Inferior parietal cortex (tissue), 1 donor: ENCODE measurements around the gene WFIKKN2.
A peak's percentile ranks its signal among the peaks of the same experiment; 100 is the strongest.
"Not testable (repeated sequence)": the region's sequence is repeated elsewhere in the genome, so short reads cannot be mapped to it uniquely, and the experiment has no call there.

Experiments
- DNase-seq: peaks from one replicate; pipeline ENCODE4 v3.0.0-alpha.2; 2016; ENCODE audit errors: extremely low spot score

Gene WFIKKN2

GRCh38 chr17:50853781-50854180, 18.4 kb downstream of the WFIKKN2 start:
- DNase-seq: no peak

DNA sequence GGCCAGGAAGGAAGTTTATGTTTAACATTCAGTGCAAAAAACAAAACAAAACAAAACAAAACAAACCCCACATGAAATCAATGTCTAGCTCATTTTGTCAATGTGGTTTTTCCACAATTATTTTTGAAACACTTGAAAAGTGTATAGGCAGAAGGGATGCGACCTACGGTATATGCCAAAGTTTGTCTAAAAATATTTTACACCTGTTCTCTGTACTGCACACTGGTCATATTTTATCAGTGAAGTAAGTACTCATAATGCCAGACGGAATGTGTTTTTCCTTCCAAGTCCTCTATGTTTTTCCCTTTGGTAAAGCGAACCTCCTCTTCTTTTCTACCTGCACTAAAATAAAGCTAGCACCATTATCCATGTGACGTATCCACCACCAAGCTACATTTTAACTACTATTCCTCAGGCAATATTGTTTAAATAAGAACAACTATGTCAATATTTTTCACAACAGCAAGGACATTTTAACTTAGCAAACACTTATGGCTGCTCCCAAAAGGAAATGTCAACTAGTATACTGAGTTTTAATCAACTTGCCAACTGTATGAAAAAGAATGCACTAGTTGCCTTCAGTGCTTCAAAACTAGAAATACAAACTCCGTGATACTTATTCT, 20.4 kb downstream of the WFIKKN2 start:
- no peak for DNase-seq

GRCh38 chr17:50856431-50856830, 21.0 kb downstream of the WFIKKN2 start:
- no peak for DNase-seq

GRCh38 chr17:50858486-50859225, 23.3 kb downstream of the WFIKKN2 start:
- no peak for DNase-seq

DNA sequence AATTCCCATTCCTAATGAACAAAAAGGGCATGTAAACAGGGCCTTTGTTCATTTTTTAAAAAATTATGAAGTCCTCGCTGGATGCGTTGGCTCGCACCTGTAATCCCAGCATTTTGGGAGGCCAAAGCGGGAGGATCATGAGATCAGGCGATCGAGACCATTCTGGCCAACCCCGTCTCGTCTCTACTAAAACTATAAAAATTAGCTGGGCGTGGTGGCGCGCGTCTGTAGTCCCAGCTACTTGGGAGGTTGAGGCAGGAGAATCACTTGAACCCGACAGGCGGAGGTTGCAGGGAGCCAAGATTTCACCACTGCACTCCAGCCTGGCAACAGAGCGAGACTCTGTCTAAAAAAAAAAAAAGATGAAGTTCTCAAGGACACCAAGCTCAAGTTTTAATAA, 24.3 kb downstream of the WFIKKN2 start:
- not testable (repeated sequence) for DNase-seq

DNA sequence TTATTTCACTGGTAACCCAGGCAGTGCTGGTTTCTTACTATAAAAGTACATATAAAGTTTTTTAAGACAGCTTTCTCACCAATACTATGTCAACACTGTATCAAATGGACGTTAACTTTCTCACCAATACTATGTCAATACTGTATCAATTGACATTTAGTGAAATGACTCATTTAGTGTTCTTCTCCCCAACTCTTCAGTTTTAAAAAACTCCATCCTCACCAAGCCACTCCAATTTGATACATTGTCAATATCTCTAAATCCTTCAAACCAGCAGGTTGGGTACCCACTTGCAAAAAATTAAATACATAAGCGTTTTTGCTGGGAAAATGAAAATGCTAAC, 25.9 kb downstream of the WFIKKN2 start:
- no peak for DNase-seq

GRCh38 chr17:50861822-50862528, 26.6 kb downstream of the WFIKKN2 start:
- DNase-seq: no peak

DNA sequence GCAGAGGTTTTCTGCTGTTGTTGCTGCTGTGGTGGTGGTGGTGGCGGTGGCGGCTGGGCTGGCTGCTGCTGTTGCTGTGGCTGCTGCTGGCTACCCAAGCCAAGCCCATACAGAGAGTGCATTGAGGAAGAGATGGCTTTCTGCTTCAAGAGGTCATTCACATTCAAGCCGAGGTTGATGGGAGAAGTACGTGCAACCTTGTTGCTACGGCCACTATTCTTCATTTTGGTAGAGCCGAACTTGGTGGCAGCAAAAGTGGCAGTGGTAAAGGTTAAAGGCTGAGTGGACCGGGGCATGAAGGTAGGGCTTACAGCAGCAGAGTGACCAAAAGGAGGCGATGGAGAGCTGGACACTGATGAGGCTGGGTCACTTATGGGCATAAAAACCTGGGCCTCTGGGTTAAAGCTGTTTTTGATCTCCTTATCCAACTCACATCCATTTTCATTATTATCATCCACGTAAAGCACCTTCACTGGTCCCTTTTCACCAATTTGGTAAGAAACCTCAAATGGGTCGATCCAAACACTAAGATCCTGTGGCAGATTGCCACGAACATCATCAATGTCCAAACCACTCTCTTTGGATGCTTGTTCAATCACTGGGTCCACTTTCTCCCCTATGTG, 27.9 kb downstream of the WFIKKN2 start:
- DNase-seq: peak; percentile 74

DNA sequence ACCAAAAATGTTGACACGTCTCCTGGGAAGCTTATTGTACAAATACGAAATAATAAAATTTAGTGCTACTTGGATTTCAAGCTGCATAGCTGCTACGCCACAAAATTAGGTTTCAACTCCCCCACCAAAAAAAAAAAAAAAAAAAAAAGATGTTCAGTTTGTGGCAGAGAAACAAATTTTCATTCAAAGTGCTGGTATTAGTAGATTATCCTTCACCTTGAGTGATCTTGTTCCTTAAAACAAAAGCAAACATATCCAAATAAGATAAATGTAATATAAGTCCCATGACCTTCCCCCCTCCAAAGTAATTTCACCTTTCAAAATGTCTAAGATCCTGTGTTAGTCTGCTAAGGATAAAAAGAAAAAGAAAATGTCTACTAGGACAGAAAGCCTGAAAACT, 28.5 kb downstream of the WFIKKN2 start:
- no peak for DNase-seq

- DNase-seq: no peak
Observed at GRCh38 chr17:50864747-50865059, 29.3 kb downstream of the WFIKKN2 start.

GRCh38 chr17:50865060-50865867, 29.9 kb downstream of the WFIKKN2 start:
- peak; percentile 72 for DNase-seq

- DNase-seq: no peak
Observed at GRCh38 chr17:50865868-50866260, 30.5 kb downstream of the WFIKKN2 start.

DNA sequence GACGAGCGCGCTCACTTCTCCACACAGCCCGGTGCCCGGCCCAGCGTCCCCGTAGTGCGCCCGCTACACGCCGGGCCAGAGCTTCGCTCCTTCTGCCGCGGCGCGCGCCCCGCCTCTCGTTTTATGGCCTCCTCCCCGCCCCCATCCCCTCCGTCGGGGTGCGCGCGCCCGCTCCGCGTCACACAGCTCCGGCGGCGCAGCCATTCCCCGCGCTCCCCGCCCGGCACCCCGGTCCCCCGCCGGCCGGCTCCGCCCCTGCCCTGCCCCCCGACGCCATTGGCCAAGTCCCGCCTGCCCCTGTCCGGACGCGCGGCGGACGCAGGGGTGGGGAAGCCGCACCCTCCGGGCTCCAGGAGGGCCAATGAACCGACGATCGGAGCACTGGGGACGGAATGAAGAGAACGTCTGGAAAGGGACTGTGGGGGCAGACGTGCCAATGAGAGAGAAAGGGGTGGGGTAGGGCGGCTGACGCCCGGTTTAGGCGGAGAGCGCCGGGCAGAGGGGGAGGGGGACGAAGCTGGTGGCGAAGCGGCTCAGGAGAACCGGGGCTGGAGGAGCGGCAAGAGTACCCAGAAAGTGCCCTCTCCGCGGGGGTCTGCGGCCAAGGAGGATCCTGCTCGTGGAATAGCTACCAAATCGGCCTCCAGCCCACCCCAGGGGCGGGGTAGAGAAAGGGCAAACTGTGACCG, 31.0 kb downstream of the WFIKKN2 start, which contains the start of gene TOB1:
Gene TOB1, minus strand, starts transcription at position 94 of the 689 bp plus-strand sequence. CDS start 2,337 bp downstream, outside the sequence.
- DNase-seq: peak; percentile 93

- DNase-seq: no peak
Observed at GRCh38 chr17:50866950-50867362, 31.6 kb downstream of the WFIKKN2 start.

DNA sequence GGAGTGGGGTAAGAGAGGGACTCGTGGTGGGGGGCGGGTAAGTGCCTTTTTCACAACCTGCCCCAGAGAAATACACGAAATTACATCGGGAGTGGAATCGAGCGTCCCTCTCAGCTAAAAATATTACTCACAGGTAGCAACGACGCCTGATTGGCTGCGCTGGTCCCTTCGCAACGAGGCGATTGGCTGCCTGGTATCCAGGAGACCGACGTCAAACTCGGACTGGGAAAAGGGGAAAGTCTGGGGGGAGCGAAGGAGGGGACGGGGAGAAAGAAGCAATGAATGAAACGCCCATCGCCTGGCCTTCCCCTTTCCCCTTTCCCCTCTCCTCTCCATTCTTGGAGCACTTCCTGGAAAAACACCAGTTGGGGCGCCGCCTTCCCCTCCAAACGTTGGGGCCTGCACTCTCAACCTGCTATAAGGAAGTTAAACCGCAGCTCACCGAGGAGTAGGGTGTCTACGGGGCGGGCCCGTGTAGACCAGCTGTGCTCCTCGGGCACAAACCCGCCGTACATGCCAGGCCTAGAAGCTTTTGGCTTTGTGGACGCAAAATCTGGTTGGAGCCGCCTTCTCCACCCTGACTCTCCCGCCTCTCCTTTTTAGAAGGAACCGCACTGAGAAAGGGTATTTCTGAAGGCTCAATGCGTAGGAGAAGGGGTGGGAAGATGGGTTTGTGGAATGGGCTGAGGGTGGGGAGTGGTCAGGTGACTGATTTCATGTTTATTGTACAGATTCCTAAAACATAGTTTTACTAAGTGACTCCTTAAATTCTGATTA, 32.2 kb downstream of the WFIKKN2 start:
- peak; percentile 98 for DNase-seq

DNA sequence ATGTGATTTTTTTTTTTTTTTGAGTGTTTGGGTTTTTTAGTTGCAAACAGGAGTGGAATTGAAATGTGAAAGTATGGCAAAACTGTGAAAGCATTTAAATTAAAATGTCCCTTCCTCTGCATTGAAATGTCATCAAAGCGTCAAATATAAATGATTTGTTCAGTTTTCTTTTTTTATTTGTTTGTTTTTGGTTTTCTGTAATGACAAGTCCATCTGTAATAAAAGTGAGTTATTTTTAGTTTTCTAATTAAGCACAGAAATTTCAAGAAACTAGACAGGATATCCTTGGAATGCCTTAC, 32.7 kb downstream of the WFIKKN2 start:
- DNase-seq: no peak

GRCh38 chr17:50868602-50869001, 33.2 kb downstream of the WFIKKN2 start:
- DNase-seq: no peak

DNA sequence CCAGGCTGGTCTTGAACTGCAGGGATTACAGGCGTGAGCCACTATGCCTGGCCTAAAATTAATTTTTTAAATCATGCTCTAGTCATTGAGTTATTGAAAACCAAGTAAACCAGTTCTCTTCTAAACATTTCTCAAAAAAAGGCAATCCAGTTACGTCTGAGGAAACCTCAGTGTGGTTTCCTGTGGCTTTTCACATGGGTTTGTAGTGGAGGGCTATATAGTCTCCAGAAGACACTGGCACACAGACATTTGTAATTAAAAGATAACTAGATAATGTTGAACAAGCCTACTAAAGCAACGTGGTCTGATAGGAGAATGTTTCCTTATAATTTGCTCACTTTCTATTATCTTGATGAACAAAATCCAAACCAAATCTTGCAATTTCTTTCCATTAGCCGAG, 36.0 kb downstream of the WFIKKN2 start:
- no peak for DNase-seq

GRCh38 chr17:50871898-50872297, 36.5 kb downstream of the WFIKKN2 start:
- peak; percentile 48 for DNase-seq

GRCh38 chr17:50872710-50873424, 37.5 kb downstream of the WFIKKN2 start:
- no peak for DNase-seq
